Activated CD4-positive, alpha-beta T cell treated with anti-CD3 and anti-CD28 coated beads, Interleukin-10, Interleukin-2, amounts not matched to agents 100 ng/mL and 50 ng/mL, durations not matched to agents 16 hours and 8 hours (primary cell): ENCODE results near the gene ITCH.
"Not testable (repeated sequence)": the region's sequence is repeated elsewhere in the genome, so short reads cannot be mapped to it uniquely, and the experiment has no call there.

Experiments
- DNase-seq: peaks from one replicate; pipeline ENCODE4 v3.0.0-alpha.2; 2020

ITCH gene

DNA sequence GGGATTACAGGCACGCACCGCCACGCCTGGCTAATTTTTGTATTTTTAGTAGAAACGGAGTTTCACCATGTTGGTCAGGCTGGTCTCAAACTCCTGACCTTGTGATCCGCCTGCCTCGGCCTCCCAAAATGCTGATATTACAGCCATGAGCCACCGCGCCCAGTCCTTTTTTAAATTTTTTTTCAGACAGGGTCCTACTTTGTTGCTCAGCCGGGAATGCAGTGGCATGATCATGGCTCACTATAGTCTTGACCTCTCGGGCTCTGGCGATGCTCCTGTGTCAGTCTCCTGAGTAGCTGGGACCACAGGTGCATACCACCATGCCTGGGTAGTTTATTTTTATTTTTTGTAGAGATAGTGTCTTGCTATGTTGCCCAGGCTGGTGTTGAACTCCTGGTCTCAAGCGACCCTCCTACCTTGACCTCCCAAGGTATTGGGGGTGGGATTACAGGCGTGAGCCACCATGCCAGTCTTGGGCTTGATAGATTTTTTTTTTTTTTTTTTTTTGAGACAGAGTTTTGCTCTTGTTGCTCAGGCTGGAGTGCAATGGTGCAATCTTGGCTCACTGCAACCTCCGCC lies 19.9 kb downstream of the ITCH start:
- not testable (repeated sequence) for DNase-seq

DNA sequence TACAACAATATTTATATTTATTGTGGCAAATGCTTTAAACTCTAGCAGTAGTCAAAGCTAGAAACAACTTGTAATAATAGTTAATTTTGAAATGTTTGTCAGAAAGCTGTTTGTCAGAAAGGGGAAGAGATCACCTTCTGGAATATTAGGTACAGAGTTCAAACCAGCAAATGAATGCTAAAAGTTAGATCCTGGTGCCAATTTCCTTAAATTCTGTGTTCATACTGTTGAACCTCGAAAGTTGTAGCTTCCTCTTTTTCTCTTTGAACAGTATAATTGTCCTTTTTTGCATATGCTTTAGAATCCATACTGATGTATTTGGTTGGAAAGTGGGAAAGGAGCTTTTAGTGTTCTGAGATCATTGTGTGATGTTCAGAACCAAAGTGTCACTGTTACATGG lies 22.4 kb downstream of the ITCH start:
- DNase-seq, result no peak

DNA sequence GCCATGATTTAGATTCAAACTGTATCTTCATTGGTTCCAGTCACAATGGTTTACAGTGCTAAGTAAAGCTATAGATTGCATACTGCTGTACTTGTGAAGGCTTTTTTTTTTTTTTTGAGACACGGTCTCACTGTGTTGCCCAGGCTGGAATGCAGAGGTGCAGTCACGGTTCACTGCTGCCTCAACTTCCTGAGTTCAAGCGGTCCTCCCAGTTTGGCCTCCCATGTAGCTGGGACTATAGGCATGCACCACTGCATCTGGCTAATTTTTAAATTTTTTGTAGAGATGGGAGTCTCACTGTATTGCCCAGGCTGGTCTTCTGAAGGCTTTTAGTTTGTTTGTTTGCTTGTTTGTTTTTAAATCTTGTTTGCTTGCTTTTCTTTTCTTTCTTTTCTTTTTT lies 24.9 kb downstream of the ITCH start:
- no peak for DNase-seq

DNA sequence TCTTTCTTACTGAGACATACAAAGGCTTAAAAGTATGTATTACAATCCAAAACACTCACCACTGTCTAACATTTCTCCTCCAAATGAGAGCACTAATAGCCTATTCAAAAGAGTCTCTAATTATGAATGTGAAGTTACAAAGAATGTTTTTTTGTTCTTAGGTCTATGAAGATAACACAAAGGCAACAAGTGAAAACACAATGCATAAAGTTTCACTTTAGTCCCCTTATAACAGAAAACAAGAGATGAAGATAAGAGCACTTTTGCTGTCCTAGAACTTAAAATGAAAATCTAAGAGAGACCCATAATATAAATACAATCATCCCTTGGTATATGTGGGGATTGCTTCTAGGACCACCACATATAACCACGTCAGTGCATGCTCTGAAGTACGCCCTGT lies 25.6 kb downstream of the ITCH start:
- DNase-seq, result no peak

DNA sequence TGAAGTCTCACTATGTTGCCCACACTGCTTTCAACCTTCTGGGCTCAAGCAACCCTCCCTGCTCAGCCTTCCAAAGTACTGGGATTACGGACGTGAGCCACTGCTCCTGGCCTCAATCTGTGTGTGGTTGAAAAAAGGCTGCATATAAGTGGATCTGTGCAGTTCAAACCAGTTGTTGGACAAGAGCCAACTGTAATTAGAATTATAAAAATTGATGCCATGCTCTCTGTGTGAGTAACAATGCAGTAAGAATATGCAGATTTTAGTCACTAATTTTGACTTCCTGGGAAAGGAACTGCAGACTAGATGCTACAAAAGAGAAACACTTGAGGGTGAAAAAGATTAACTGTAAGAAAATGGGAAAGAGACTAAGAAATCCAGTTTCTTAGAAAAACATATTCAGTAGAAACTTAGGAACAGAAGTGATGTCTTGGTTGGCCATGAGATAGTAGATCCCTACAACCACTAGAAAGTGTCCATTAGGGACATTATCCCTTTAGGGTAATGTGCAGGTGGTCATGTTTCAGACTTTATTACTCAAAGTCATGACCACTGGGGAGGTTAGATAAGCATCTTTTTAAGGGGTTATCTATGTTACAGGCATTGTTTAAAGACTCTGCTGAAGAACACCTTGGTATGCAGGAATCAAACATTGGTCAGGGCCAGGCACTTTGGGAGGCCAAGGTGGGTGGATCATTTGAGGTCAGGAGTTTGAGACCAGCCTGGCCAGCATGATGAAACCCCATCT lies 26.3 kb downstream of the ITCH start:
- DNase-seq, result no peak

DNA sequence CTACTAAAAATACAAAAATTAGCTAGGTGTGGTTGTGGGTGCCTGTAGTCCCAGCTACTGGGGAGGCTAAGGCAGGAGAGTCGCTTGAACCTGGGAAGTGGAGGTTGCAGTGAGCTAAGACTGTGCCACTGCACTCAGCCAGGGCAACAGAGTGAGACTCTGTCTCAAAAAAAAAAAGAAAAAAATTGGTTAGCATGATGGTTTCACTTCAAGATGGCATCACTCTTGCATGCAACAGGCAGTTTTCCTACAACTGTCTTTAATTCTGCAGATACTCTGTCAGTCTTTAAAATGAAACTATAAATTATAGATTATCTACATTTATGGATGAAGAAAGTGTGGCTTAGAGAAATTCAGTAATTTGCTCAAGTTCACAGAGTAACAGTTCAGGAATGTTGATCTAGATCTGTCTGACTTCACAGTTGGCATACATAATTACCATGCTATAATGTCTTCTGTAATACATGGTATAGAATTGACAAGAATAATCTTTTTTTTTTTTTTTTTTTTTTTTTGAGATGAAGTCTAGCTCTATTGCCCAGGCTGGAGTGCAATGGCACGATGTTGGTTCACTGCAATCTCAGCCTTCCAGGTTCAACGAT lies 27.0 kb downstream of the ITCH start:
- DNase-seq, result no peak

DNA sequence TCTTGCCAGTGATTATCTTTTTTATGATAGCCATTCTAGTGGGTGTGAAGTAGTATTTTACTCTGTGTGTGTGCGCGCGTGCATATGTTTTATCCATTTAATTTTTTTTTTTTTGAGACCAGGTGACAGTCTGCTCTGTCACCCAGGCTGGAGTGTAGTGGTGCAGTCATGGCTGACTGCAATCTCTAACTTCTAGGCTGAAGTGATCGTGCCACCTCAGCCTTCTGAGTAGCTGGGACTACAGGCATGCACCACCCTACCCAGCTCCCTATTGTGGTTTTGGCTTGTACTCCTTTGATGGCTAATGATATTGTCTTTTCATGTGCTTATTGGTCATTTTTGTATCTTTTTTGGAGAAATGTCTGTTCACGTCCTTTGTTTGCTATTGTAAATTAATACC lies 33.3 kb downstream of the ITCH start:
- no peak for DNase-seq

DNA sequence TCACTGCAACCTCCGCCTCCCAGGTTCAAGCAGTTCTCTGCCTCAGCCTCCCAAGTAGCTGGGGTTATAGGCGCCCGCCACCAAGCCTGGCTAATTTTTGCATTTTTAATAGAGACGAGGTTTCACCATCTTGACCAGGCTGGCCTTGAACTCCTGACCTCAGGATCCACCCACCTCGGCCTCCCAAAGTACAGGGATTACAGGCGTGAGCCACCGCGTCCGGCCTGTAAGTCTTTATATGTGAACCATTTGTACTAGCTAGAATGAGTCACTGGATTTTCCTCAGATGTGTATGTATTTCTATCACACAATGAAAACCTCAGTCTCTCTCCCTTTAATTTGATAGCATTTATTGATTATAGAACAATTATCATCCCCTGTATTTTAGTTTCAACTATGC lies 34.0 kb downstream of the ITCH start:
- no peak for DNase-seq

DNA sequence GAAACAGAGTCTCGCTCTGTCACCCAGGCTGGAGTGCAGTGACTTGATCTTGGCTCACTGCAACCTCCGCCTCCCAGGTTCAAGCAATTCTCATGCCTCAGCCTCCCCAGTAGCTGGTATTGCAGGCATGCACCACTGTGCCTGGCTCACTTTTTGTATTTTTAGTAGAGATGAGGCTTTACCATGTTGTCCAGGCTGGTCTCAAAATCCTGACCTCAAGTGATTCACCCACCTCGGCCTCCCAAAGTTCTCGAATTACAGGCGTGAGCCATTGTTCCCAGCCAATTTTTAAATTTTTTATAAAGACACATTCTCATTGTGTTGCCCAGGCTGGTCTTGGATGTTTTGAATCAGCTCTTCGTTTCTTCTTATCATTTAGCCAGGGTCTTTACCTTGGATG lies 37.7 kb downstream of the ITCH start:
- DNase-seq, result not testable (repeated sequence)

DNA sequence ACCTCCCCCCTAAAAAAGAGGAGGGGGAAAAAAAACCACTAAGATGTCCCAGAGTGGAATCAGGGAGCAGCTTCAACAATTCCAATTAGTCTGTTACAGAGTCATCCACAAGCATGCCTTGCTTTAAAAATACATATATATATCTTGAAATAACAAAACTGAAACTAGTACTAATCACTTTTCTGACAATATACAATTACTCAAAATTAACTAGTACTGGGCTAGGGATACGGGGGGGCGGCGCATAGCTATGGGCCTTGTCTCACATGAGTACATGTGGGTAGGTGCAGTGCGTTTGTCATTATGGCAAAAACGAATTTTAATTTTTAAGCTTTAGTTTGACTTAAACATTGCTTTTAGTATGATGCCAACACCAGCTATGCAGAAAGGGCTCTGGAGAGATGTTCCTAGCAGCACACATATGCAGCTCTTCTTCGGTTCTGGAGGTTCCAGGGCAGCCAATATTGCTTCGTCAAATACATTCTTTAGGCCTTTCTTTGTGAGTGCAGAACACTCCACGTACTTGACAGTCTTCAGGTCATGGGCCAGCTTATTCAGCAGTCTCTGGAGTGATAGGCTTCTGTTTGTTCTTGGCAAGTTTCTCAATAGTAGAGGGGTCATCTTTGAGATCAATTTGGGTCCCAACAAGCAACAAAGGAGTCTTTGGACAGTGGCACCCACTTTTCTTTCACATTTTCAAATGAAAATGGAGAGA lies 38.8 kb downstream of the ITCH start:
- DNase-seq, result no peak

DNA sequence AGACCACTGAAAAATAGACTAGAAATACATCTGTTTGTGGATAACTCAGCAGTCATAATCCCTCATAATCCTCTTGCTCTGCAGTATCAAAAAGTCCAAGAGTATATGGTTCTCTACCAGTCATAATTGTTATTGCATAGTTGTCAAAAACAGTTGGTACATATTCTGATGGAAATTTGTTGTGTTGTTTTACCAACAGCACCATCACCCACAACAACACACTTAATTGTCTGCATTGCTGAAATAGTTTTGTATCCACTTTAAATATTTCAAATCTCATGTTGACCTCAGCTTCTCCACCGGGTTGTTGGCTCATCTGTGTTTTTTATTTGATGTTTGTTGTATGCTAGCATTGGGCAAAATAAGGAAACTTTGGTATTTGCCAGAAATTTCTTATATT lies 39.4 kb downstream of the ITCH start:
- no peak for DNase-seq

DNA sequence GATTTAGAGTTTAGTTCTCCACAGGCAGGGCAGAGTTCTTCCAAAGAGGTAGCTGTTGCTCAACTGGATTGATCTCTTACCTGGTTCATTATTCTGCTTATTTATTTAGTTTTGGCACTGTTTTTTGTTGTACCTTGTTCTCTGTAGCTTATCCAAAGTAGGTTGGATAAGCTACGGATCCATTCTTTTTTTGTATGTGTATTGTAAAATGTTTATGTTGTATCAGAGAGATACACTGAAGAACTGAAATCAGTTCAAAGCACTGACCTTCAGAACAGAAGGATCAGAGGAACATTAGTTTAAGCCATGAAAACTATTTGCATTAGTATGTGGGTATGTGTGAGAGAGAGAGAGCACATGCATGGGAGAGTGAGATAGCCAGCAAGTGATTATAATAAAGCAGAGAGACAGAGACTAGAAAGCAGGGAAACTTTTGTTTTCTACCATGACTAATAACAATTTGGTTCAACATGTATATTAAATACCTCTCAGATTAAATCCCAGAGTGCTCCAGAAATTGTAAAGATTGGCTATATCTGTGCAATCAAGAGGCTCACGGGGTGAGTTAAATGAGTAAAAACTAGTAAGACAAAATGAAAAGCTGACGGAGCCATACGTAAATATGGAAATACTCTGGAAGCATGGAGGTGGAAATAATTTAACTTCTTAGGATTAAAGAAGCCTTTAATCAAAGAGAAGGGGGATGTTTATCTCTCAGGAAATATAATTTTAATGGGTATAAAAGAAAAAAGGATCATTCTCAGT lies 40.2 kb downstream of the ITCH start:
- DNase-seq, result no peak

DNA sequence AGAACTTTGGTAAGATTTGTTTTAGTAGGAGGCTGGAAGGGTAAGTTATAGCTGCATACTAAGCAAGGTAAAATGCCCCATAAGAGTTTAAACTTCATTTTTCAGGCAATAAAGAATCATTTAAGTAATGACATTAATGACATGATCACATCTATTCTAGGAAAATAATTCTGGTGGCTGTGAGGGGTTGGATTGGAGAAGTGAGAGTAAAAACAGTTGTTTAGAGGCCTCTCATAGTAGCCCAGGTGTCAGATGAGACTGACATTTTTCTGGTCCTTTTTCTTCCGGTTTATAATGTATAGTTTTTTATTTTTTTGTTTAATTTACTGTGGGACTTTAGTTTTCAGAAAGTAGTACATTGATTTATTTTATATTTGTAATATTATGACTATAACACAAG lies 40.8 kb downstream of the ITCH start:
- no peak for DNase-seq

DNA sequence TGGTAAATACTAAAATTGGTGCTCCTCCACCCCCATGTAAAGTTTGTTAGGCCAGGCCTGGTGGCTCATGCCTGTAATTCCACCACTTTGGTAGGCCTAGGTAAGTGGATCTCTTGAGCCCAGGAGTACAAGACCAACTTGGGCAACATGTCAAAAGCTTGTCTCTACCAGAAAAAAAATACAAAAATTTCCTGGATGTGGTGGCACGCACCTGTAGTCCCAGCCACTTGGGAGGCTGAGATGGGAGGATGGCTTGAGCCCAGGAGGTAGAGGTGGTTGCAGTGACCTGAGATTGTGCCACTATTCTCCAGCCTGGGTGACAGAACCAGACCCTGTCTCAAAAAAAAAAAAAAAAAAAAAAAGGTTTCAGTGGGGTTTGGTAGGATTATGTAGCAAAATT lies 41.7 kb downstream of the ITCH start:
- DNase-seq, result no peak

DNA sequence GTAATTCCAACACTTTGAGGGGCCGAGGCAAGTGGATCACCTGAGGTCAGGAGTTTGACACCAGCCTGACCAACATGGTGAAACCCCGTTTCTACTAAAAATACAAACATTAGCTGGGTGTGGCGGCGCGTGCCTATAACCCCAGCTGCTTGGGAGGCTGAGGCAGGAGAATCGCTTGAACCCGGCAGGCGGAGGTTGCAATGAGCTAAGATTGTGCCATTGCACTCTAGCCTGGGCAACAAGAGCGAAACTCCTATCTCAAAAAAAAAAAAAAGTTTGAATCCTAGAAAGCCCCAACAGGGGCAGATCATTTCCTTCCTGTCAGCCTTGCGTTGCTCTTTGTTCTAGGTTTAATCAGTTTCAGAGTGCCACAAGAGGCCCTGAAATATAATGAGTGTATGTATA lies 42.2 kb downstream of the ITCH start:
- peak; percentile 57 for DNase-seq

DNA sequence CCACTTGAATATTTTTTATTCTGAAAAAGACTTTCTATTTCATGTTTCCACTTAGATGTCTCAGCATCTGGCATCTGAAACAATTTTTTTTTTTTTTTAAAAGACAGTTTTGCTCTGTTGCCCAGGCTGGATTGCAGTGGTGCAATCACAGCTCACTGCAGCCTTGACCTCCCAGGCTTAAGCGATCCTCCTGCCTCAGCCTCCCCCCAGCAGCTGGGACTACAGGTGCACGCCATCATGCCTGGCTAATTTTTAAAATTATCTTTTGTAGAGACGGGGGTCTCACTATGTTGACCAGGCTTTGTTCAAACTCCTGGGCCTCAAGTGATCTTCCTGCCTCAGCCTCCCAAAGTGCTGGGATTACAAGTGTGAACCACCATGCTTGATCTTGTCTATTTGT lies 42.9 kb downstream of the ITCH start:
- not testable (repeated sequence) for DNase-seq

DNA sequence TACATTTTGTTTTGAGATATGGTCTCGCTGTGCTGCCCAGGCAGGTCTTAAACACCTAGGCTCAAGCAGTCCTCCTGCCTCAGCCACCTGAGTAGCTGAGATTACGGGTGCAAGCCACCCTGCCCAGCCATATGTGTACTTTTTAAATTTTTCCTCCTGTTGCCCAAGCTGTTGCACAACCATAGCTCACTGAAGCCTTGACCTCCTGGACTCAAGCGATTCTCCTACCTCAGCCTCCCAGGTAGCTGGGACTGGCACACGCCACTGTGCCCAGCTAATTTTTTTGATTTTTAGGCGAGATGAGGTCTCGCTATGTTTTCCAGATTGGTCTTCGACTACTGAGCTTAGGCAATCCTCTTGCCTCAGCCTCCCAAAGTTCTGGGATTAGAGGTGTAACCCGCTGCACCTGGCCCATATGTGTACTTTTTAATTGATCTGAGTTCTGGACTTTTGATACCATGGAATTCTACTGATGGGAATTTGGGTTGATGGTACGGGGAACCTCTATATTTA lies 44.9 kb downstream of the ITCH start:
- no peak for DNase-seq

DNA sequence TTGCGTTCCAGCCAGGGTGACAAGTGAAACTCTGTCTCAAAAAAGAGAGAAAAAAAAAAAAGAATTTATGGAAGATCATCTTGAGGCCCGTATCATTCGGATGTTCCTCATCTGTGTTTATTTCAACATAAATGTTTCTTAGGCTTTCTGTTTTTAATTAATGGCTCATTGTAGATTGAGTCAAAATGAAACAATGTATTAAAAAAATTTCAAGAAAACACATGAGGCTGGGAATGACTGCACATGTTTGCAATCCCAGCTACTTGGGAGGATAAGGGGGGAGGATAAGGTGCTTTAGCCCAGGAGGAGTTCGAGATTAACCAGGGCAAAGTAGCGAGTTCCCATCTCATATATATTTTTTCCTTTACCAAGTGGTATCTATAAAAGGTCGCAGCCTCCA lies 47.3 kb downstream of the ITCH start:
- no peak for DNase-seq

DNA sequence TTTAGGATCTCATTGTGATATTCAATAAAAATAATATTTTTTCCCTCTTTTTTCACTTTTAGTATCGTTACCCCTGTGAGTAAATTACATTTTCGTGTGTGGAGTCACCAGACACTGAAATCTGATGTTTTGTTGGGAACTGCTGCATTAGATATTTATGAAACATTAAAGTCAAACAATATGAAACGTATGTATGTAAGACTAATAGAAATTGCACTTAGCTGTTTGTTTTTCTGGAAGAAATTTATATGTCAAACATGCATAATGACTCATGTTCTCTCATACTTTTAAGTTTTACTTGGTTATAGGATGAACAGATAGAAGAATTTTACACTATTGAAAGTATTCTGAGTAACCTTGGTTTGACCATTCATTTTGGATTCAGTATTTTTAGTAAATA lies 49.4 kb downstream of the ITCH start:
- DNase-seq, result no peak

DNA sequence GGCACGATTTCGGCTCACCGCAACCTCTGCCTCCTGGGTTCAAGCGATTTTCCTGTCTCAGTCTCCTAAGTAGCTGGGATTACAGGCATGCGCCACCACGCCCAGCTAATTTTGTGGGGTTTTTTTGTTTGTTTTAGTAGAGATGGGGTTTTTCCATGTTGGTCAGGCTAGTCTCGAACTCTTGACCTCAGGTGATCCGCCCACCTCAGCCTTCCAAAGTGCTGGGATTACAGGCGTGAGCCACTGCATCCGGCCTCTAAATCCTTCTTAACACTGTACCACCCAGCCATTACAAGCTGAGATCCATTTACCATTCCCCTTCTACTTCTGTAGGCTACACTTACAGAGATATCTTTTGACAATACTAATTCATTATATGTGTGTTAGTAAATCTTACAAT lies 51.5 kb downstream of the ITCH start:
- not testable (repeated sequence) for DNase-seq

DNA sequence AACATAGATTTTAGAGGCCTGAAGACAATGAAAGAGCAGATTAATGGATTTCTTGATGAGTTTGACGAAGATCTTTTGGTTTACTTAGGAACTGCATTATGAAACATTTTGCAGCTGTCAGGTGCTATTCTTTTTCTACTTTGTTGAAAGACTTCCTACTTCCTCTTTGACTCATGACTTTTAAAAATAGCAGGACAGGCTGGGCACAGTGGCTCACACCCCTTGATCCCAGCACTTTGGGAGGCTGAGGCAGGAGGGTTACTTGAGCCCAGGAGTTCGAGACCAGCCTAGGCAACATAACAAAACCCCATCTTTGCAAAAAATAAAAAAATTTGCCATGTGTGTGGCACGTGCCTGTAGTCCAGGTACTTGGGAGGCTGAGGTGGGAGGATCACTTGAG lies 52.0 kb downstream of the ITCH start:
- no peak for DNase-seq

DNA sequence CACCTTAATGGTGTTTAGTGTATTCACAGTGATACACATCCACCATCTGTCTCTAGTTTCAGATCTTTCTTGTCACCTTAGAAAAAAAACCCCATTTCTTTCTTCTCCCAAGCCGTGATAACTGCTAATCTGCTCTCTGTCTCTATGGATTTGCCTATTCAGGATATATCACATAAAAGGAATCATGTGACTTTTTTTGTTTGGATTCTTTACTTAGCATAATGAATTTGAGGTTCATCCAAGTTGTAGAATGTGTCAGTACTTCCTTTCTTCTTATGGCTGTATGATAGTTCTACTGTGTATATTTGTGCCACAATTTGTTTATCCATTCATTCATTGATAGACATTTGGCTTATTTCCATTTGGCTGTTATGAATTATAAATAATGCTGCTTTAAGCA lies 57.1 kb downstream of the ITCH start:
- DNase-seq, result no peak

DNA sequence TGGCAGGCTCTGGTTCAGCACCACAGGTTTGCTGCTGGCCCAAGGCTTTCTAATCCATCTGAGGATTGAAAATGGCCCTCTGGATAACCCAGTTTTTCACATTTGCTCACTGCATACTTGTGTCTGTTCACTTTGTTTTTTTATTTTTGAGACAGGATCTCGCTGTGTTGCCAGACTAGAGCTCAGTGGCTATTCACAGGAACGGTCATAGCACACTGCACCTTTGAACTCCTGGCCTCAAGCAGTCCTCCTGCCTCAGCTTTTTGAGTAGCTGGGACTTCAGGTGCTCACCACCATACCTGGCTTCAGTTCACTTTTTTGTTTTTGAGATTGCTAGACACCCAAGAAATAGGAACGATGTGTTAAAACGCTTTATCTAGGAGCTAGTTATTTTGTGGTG lies 57.9 kb downstream of the ITCH start:
- no peak for DNase-seq
